ENCODE data around the gene FAM174B.

- no peak for TF ChIP-seq TAF1 (IDR thresholded peaks at IDR 0.05; ENCODE audit: borderline replicate concordance, insufficient read depth, low read length)
- no peak for TF ChIP-seq POLR2AphosphoS5 (IDR thresholded peaks at IDR 0.05; ENCODE audit: low read depth, low read length)
- TF ChIP-seq REST (IDR thresholded peaks at IDR 0.05; ENCODE audit: insufficient read depth in 1 of 2, low read depth in 2 of 2, low read length in 2 of 2) = no peak
Observed at GRCh38 chr15:92687195-92687602, 31.6 kb upstream of the FAM174B start.
